Measurements from ENCODE around the gene SPSB2. TPM values are rescaled to one million over a fixed set of nuclear protein-coding genes. Genes with fewer than 3 reads are reported as not detected.

The SPSB2 gene
- total RNA-seq, 4 donors from 2014 or later = 4.1 to 6.4 (median 5.7) TPM

GRCh38 chr12:6842075-6842474 is 31.0 kb downstream of the SPSB2 start:
- TF ChIP-seq, protein P1, sequence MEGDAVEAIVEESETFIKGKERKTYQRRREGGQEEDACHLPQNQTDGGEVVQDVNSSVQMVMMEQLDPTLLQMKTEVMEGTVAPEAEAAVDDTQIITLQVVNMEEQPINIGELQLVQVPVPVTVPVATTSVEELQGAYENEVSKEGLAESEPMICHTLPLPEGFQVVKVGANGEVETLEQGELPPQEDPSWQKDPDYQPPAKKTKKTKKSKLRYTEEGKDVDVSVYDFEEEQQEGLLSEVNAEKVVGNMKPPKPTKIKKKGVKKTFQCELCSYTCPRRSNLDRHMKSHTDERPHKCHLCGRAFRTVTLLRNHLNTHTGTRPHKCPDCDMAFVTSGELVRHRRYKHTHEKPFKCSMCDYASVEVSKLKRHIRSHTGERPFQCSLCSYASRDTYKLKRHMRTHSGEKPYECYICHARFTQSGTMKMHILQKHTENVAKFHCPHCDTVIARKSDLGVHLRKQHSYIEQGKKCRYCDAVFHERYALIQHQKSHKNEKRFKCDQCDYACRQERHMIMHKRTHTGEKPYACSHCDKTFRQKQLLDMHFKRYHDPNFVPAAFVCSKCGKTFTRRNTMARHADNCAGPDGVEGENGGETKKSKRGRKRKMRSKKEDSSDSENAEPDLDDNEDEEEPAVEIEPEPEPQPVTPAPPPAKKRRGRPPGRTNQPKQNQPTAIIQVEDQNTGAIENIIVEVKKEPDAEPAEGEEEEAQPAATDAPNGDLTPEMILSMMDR (IDR thresholded peaks at IDR 0.05; ENCODE audit: low read depth) = no peak

- TF ChIP-seq, protein P1 (IDR thresholded peaks at IDR 0.05; ENCODE audit: low read depth) = no peak
Observed at GRCh38 chr12:6840761-6841515, 32.2 kb downstream of the SPSB2 start, which contains the start of gene GNB3. TSS of gene GNB3 (plus strand) at chr12:6840925. CDS start at chr12:6841288, 363 bp downstream.

GRCh38 chr12:6840330-6840729 is 32.8 kb downstream of the SPSB2 start:
- TF ChIP-seq, protein P1 (IDR thresholded peaks at IDR 0.05; ENCODE audit: low read depth) = no peak

- TF ChIP-seq, protein P1 (IDR thresholded peaks at IDR 0.05; ENCODE audit: low read depth) = no peak
Observed at GRCh38 chr12:6839482-6840201, 33.5 kb downstream of the SPSB2 start.

- TF ChIP-seq, protein P1 (IDR thresholded peaks at IDR 0.05; ENCODE audit: low read depth) = no peak
Observed at GRCh38 chr12:6838854-6839253, 34.2 kb downstream of the SPSB2 start.

DNA sequence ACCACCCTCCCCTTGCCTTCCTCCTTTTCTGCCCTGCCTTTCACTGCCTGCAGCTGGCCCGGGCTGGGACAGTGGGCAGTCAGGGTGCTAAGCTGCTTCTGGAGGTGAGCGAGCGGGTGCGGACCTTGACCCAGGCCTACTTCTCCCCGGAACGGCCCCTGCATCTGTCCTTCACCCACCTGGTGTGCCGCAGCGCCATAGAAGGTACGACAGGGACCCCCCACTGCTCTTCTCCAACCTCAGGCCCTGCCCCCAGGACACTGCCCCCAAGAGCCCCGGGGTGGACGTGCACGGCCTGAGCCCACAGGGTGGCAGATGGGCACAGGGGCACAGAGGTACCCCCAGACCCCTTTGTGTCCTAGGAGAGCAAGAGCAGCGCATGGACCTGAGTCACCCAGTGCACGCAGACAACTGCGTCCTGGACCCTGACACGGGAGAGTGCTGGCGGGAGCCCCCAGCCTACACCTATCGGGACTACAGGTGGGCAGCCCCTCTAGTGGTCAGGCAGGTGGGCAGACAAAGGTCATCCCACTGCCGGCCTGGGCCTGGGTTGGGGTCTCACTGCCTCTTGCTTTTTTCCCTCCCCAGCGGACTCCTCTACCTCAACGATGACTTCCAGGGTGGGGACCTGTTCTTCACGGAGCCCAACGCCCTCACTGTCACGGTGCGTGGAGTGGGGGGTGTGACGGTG is 35.6 kb downstream of the SPSB2 start:
- TF ChIP-seq, protein P1 (IDR thresholded peaks at IDR 0.05; ENCODE audit: low read depth) = no peak

- TF ChIP-seq, protein P1 (IDR thresholded peaks at IDR 0.05; ENCODE audit: low read depth) = no peak
Observed at GRCh38 chr12:6836851-6837250, 36.3 kb downstream of the SPSB2 start.
